ENCODE measurements around the gene CIBAR2. TPM values are rescaled to one million over a fixed set of nuclear protein-coding genes. Genes with fewer than 3 reads are reported as not detected.

CIBAR2 gene
- total and polyA plus RNA-seq, 10 of the 15 experiments (the other 5 are each of a cell fraction or from before 2014, with no cell fraction given), result 0.05 to 0.16 (median 0.07) TPM; not detected in 7

- in situ Hi-C loops (cut with MboI), result no loop called here
- intact Hi-C loops (cut with micrococcal nuclease; ENCODE audit: unreplicated experiment), result no loop called here
- ATAC-seq (peak; percentile 51), DNase-seq (ENCODE audit: low read depth, low spot score) (no peak), FAIRE-seq (no peak)
- BruUV-seq (replicated peaks), result no TSS peak
- CTCF ChIA-PET, result interaction anchor here (0.6 to 1.2 kb wide), 3 partner anchors 22 to 709 kb away, joined by 3 to 7 read pairs (median 4); no protein-coding TSS in a partner anchor
- no peak overlapping the region for H3K4me3 ChIP-seq
- H3K36me3 ChIP-seq (ENCODE audit: control insufficient read depth in 2 of 2, insufficient read depth in 2 of 2, low read length in 1 of 2), result no peaks in the 10 kb centered on the region
- peaks cover 30% of the 10 kb centered on the region for H3K4me1 ChIP-seq (ENCODE audit: control insufficient read depth, insufficient read depth, low read length)
- RAD21 ChIA-PET (ENCODE audit: unreplicated experiment), result no interaction called here
- SMC1A ChIA-PET (ENCODE audit: uncharacterized antibody, unreplicated experiment), result interaction anchor here (1.0 kb wide), 1 partner anchor 34 kb away, joined by 3 read pairs; the partner anchor contains the start of gene KIAA0513
- H4K20me1 ChIP-seq (ENCODE audit: control insufficient read depth, insufficient read depth), result no peaks in the 10 kb centered on the region
- H3K9ac ChIP-seq (ENCODE audit: control insufficient read depth, insufficient read depth, low read length), result no peak overlapping the region
- H3K9me3 ChIP-seq (replicated peaks; ENCODE audit: control insufficient read depth, insufficient read depth, low read length), result no peaks in the 10 kb centered on the region
- WGBS (ENCODE audit: insufficient coverage, insufficient replicate concordance, low lambda C conversion rate, missing lambda C conversion rate), result 63% methylated on average over 8 of the region's 8 CpGs
- no peaks in the 10 kb centered on the region for H3K27me3 ChIP-seq (replicated peaks in 1 of 2; ENCODE audit: control insufficient read depth in 2 of 2, insufficient read depth in 2 of 2, low read length in 1 of 2)
- H3K27ac ChIP-seq (ENCODE audit: control insufficient read depth, insufficient read depth), result peak overlapping the region; percentile 32
- no peaks in the 10 kb centered on the region; the same call in 1 of the 2 replicates for H3K79me2 ChIP-seq (ENCODE audit: control insufficient read depth, insufficient read depth, low read length)
- peak overlapping the region; percentile 41 for H2AFZ ChIP-seq (ENCODE audit: control insufficient read depth, low read depth, low read length)
- H3K4me2 ChIP-seq (ENCODE audit: control insufficient read depth, insufficient read depth), result peak overlapping the region; percentile 44; the same call in 1 of the 2 replicates
- POLR2A ChIA-PET, result interaction anchor here (1.0 kb wide), 1 partner anchor 34 kb away, joined by 3 read pairs; the partner anchor contains the start of gene KIAA0513
- peak; percentile 42 to 51; a peak in 1 of 4 replicates for TF ChIP-seq BHLHE40 (IDR thresholded peaks at IDR 0.05; ENCODE audit: borderline replicate concordance in 1 of 2, low read depth in 2 of 2, low read length in 1 of 2)
- TF ChIP-seq CEBPB (IDR thresholded peaks at IDR 0.05; ENCODE audit: borderline replicate concordance in 1 of 2, low read depth in 2 of 2, low read length in 2 of 2), result no peak
- no peak for TF ChIP-seq NRF1 (conservative IDR thresholded peaks at IDR 0.05; ENCODE audit: low read depth, low read length)
- TF ChIP-seq MYC (IDR thresholded peaks at IDR 0.05; ENCODE audit: insufficient read depth, insufficient read length, insufficient replicate concordance, low read length, severe bottlenecking), result no peak
- no peak for TF ChIP-seq TCF3 (IDR thresholded peaks at IDR 0.05; ENCODE audit: borderline replicate concordance, insufficient read depth, low read depth, low read length)
- TF ChIP-seq GABPA (IDR thresholded peaks at IDR 0.05; ENCODE audit: low read depth), result no peak
- no peak for TF ChIP-seq TCF12 (IDR thresholded peaks at IDR 0.05; ENCODE audit: low read depth, low read length)
- TF ChIP-seq MYB (IDR thresholded peaks at IDR 0.05; ENCODE audit: borderline replicate concordance, low read depth, low read length), result no peak
- no peak for TF ChIP-seq BACH1 (IDR thresholded peaks at IDR 0.05; ENCODE audit: borderline replicate concordance)
- no peak for TF ChIP-seq USF2 (IDR thresholded peaks at IDR 0.05; ENCODE audit: borderline replicate concordance, low read depth, low read length)
- no peak for TF ChIP-seq JUNB (IDR thresholded peaks at IDR 0.05)
- TF ChIP-seq EP300 (IDR thresholded peaks at IDR 0.05; ENCODE audit: borderline replicate concordance in 1 of 2, control insufficient read depth in 1 of 2, low read depth in 2 of 2, low read length in 2 of 2), result no peak
- TF ChIP-seq EED (IDR thresholded peaks at IDR 0.05; ENCODE audit: low read depth), result 0 out of 2 replicates have a peak, but pooled peaks have one; percentile 36
- TF ChIP-seq HCFC1 (IDR thresholded peaks at IDR 0.05; ENCODE audit: low read length), result no peak
- no peak for TF ChIP-seq YY1 (IDR thresholded peaks at IDR 0.05; ENCODE audit: low read depth, low read length)
- TF ChIP-seq IKZF2 (IDR thresholded peaks at IDR 0.05), result peak in 1 of 2 experiments; percentile 45; a peak in 1 of 4 replicates
- TF ChIP-seq SREBF1 (IDR thresholded peaks at IDR 0.05; ENCODE audit: low read length), result no peak
- no peak for TF ChIP-seq ATF7 (IDR thresholded peaks at IDR 0.05; ENCODE audit: low read depth)
- TF ChIP-seq CHD1 (IDR thresholded peaks at IDR 0.05; ENCODE audit: low read depth, low read length), result no peak
- no peak for TF ChIP-seq POU2F2 (IDR thresholded peaks at IDR 0.05; ENCODE audit: borderline replicate concordance, low read depth, low read length)
- no peak for TF ChIP-seq IRF5 (IDR thresholded peaks at IDR 0.05; ENCODE audit: borderline replicate concordance)
- no peak for TF ChIP-seq SKIL (IDR thresholded peaks at IDR 0.05; ENCODE audit: low read depth, poor library complexity, severe bottlenecking)
Observed at GRCh38 chr16:85061566-85061965, 50.7 kb downstream of the CIBAR2 start.
